Cerebellar nuclear complex (tissue), 1 donor: ENCODE measurements around the gene LRRC37A3.
"Not testable (repeated sequence)": the region's sequence is repeated elsewhere in the genome, so short reads cannot be mapped to it uniquely, and the experiment has no call there.

ENCODE experiments used
- DNase-seq, 2 experiments: peaks; one replicate each; lab custom pipeline; 2025; lab: John Stamatoyannopoulos, UW

The LRRC37A3 gene

DNA sequence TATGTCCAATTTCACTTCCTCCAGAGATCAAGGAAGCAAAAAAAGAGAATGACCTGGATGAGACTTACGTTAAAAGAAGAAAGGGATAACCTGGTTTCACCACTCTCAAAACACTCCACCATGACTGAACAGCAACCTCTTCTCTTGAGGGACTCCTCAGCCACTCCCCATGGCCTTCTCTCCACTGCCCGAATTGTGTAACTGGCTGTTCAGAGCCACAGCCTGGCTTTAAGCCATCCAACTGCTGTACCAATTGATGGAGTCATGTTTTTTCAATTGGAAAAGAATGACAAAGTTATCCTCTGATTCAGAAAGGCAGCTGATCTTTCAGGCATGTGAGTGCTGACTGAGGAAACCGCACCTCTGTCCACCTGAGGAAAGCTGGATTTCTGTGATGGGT is 85.2 kb downstream of the LRRC37A3 start:
- not testable (repeated sequence) for DNase-seq

DNA sequence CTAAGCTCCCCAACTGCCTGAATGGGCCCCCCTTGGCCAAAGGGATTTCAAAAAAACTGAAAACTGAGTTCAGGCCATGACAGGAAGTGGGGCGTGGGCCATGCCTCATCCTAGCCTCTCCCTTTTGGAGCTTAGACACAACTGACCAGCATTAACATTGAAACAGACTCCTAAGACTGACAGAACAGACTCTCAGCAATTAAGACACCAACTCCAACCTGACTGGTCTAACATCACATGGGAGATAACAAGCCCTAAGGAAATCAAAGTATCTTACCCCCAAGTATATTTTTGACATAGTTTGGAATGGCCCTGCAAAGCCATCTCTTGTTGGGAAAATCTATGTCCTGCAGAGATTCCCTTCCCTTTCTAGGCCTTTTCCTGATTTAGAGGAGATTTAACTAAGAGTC is 88.6 kb downstream of the LRRC37A3 start:
- not testable (repeated sequence) for DNase-seq

DNA sequence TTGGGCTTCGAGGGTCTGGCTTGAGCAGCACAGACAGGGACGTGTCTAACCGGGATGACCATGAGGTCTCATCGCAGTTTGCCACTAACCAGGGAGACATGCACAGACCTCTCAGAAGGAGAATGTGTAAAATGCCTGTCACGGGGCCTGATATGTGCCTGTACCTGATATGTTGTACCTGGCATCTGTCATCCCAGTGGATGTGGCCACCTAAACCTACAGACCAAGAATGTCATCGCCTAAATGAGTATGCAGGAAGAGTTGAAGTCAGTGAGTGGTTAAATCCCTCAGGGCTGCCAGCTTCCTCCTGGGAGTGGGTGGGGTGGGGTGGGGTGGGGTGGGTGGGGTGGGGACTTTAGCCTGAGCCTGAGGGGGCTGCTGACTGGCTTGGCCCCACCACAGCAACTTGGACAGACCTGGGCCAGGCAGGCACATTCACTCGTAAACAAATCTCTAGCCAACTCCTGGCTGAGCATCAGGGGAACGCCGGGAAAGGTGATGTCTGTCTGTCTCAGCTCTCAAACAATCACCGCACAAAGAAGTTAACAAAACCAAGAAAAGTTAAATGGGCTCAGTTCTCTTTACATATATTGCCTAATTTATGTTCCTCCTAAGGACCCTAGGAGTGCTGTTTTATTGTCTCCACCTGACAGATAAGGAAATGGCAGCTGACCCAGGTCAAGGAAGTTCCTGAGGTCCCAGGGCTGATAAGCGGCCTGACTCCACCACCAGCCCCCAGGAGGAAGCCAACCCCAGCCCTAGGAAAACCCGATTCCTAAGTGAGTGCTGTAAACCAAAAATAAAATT is 89.3 kb downstream of the LRRC37A3 start:
- DNase-seq: not testable (repeated sequence)

DNA sequence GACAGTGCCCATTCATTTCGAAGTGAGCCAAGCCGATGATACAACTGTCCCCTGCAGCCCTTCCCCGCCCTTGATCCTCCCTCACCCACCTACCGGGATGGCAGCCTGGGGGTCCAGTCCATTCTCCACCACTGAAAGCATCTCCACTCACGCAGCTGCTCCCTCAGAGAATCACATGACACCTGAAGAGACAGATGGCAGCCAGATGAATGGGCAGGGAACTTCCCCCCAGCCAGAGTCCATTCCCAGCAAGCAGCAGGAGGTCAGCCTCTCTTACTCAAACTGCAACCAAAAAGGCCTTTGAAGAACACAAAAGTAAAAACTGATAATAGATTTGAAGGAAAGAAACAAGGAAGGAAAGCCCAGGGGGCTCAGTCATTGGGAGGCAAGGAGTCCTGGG is 90.2 kb downstream of the LRRC37A3 start:
- DNase-seq: not testable (repeated sequence)

DNA sequence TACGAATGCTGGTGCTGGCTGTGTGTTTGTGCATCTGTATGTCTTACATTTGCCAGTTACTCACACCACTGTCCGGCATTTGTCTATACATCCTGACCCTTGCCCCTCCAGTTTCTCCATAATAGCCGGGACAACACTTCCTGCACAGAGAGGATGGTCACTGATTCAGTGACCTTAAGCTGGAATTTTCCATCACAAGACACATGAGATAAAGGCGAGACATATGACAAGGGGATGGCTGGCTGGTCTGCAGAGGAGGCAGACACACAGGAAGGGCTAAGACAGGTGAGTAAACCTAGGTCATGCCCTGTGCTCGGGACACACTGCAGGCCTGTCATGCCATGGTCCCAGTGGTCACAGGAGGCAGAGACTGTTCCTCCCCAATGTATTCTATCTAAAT is 100.4 kb downstream of the LRRC37A3 start:
- DNase-seq: not testable (repeated sequence)

DNA sequence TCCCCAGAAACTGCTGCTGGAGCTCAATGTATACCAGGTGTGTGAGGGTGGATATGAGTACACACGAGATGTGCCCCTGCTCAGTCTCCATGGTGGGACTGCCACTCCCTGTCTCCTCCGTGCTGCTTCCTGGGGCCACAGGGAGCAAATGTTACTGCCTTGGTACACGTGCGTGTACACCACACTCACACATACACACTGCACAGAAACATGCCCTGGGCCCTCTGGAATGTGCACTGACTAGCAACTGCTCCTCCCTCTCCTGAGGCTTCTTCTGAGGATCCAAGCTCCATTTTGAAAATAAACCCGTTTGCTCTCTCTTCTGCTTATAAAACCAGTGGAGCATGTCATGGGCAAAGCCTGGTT is 103.5 kb downstream of the LRRC37A3 start:
- DNase-seq: not testable (repeated sequence)

DNA sequence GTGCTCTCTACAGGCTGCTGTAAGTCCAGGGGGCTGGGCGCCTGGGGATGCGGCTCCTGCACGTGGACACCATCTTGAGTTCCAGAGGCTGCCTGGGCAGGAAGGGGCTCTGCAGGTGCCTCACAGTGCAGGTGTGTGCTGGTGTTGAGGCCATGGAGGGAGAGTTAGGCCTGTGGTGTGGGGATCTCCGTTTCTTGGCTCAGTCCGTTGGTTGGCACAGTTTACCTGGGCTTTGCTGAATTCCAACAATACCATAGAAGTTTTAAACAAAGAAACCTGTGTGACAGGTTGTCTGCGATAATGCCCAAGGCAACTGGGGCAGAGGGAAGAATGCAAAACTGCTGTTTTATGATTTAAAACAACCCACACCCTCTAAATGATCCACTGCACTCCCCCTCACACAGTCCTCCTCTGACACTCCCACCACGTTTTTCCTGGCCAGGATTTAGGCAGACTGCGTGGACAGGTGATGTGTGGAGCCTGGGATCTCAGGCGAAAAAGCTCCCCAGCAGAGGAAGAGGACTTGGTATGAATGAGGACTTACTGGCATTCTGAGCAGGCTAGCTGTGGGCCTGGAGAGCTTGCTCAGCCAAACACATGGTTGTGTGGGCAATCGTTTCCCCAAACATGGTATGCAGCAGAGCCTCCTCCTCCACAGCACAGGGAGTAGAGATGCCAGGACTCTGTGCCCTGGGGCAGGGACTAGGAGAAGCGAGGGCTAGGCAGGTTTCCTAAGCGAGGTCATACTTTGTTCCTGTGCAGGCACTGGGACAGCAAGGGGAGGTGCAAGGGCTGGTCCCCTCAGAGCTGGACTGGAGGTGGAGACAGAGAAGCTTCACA is 104.1 kb downstream of the LRRC37A3 start:
- DNase-seq: not testable (repeated sequence)

DNA sequence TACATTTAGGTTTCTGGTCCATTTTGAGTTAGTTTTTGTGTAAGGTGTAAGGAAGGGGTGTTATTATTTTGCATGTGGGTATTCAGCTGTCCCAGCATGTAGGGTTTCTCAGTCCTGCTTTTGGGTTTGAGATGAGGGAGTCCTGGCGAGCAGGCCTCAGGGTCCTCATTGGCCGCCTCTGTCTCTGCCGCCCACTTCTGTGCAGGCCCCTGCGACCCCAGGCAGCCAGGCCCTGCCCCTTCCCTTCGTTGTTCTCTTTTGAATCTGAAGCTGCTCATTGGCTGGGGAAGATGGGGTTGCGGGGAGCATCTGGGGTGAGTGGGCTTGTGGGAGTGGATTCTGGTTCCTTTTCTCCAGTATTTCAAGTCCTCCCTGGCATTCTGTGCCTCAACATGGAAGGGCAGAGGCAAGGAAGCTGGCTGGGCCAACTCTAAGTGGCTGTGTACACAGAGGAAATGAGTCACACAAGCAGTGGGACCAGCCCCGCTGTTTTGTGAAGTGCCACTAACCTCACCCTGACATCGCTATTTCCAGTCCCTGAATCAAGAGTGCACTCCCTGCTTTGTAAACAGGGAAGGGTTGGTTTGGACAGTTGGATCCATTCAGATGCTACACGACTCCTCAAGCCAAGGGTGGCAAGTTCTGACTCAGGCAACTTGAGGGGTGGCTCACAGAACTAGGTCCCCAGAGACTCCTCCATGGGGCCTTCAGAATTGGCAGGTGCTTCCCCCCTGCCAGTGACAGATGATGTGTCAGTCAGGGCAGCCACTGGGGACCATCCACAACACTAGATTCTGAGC is 110.9 kb downstream of the LRRC37A3 start:
- DNase-seq: not testable (repeated sequence)
